ENCODE results near the gene ULK2. TPM values are rescaled to one million over a fixed set of nuclear protein-coding genes. Genes with fewer than 3 reads are reported as not detected.
A peak's percentile ranks its signal among the peaks of the same experiment; 100 is the strongest.
"Not testable (repeated sequence)": the region's sequence is repeated elsewhere in the genome, so short reads cannot be mapped to it uniquely, and the experiment has no call there.

ULK2 gene
- polyA plus RNA-seq, 1 donor from 2014 or later, result 55.1 TPM

- no peaks in the 10 kb centered on the region for H3K9me2 ChIP-seq (ENCODE audit: insufficient read depth, low read length)
- no peaks in the 10 kb centered on the region for H3K27me3 ChIP-seq (ENCODE audit: insufficient read depth, low read depth, low read length)
- H3K4me2 ChIP-seq (ENCODE audit: low read length), result peak overlapping the region; percentile 33
- no peaks in the 10 kb centered on the region for H4K20me1 ChIP-seq (ENCODE audit: insufficient read depth)
- H3K79me2 ChIP-seq (replicated peaks; ENCODE audit: insufficient read depth, low read length), result no peaks in the 10 kb centered on the region
- H3K27ac ChIP-seq (ENCODE audit: low read length), result peak overlapping the region; percentile 57
- H3K4me3 ChIP-seq (ENCODE audit: low read length), result peak overlapping the region; percentile 89
- H3F3A ChIP-seq (ENCODE audit: insufficient read depth, low read length, poor library complexity, severe bottlenecking), result no peaks in the 10 kb centered on the region
- peak overlapping the region; percentile 73 for H2AFZ ChIP-seq (ENCODE audit: low read depth, low read length)
- H3K36me3 ChIP-seq (ENCODE audit: insufficient read depth, low read length), result no peaks in the 10 kb centered on the region
- H3K9ac ChIP-seq (ENCODE audit: low read length), result peak overlapping the region; percentile 85
- no peaks in the 10 kb centered on the region for H3K9me3 ChIP-seq (ENCODE audit: low read length)
- TF ChIP-seq REST (IDR thresholded peaks at IDR 0.05; ENCODE audit: borderline replicate concordance), result no peak
- no peak for TF ChIP-seq EP300 (conservative IDR thresholded peaks at IDR 0.05; ENCODE audit: poor library complexity, severe bottlenecking)
- TF ChIP-seq RAD21 (conservative IDR thresholded peaks at IDR 0.05), result no peak
- no peak for TF ChIP-seq SMC3 (conservative IDR thresholded peaks at IDR 0.05; ENCODE audit: poor library complexity)
- TF ChIP-seq EZH2 (IDR thresholded peaks at IDR 0.05; ENCODE audit: borderline replicate concordance, insufficient read depth, low read length, poor library complexity, severe bottlenecking), result no peak
- peak; percentile 76 for TF ChIP-seq POLR2AphosphoS5 (IDR thresholded peaks at IDR 0.05)
- TF ChIP-seq MXI1 (conservative IDR thresholded peaks at IDR 0.05; ENCODE audit: poor library complexity, severe bottlenecking), result no peak
- peak; percentile 75 for TF ChIP-seq TAF1 (IDR thresholded peaks at IDR 0.05; ENCODE audit: low read depth)
- TF ChIP-seq CTCF (IDR thresholded peaks at IDR 0.05; ENCODE audit: poor library complexity, severe bottlenecking), result peak; percentile 31
Observed at GRCh38 chr17:19867079-19867328, 732 bp downstream of the ULK2 start.

- Histone ChIP-seq H3F3A (ENCODE audit: insufficient read depth, low read length, poor library complexity, severe bottlenecking) (no peaks in the 10 kb centered on the region), H3K9me2 (ENCODE audit: insufficient read depth, low read length) (no peaks in the 10 kb centered on the region), H3K4me2 (ENCODE audit: low read length) (no peak overlapping the region), H3K79me2 (replicated peaks; ENCODE audit: insufficient read depth, low read length) (no peaks in the 10 kb centered on the region), H3K4me3 (ENCODE audit: low read length) (peak overlapping the region; percentile 89), H2AFZ (ENCODE audit: low read depth, low read length) (no peak overlapping the region), H3K27ac (ENCODE audit: low read length) (no peak overlapping the region), H3K9me3 (ENCODE audit: low read length) (no peaks in the 10 kb centered on the region), H3K27me3 (ENCODE audit: insufficient read depth, low read depth, low read length) (no peaks in the 10 kb centered on the region), H3K36me3 (ENCODE audit: insufficient read depth, low read length) (no peaks in the 10 kb centered on the region), H4K20me1 (ENCODE audit: insufficient read depth) (no peaks in the 10 kb centered on the region), H3K9ac (ENCODE audit: low read length) (no peak overlapping the region)
- TF ChIP-seq SMC3 (conservative IDR thresholded peaks at IDR 0.05; ENCODE audit: poor library complexity), result no peak
- TF ChIP-seq CTCF (IDR thresholded peaks at IDR 0.05; ENCODE audit: poor library complexity, severe bottlenecking), result no peak
- TF ChIP-seq POLR2AphosphoS5 (IDR thresholded peaks at IDR 0.05), result no peak
- no peak for TF ChIP-seq EZH2 (IDR thresholded peaks at IDR 0.05; ENCODE audit: borderline replicate concordance, insufficient read depth, low read length, poor library complexity, severe bottlenecking)
- TF ChIP-seq MXI1 (conservative IDR thresholded peaks at IDR 0.05; ENCODE audit: poor library complexity, severe bottlenecking), result no peak
- TF ChIP-seq RAD21 (conservative IDR thresholded peaks at IDR 0.05), result no peak
- TF ChIP-seq EP300 (conservative IDR thresholded peaks at IDR 0.05; ENCODE audit: poor library complexity, severe bottlenecking), result no peak
- no peak for TF ChIP-seq TAF1 (IDR thresholded peaks at IDR 0.05; ENCODE audit: low read depth)
- TF ChIP-seq REST (IDR thresholded peaks at IDR 0.05; ENCODE audit: borderline replicate concordance), result no peak
Observed at GRCh38 chr17:19865021-19865420, 2.7 kb downstream of the ULK2 start.

GRCh38 chr17:19860647-19861177, 7.0 kb downstream of the ULK2 start:
- not testable (repeated sequence) for H3K4me3 ChIP-seq (ENCODE audit: low read length); H2AFZ ChIP-seq (ENCODE audit: low read depth, low read length); H3K27ac ChIP-seq (ENCODE audit: low read length); H4K20me1 ChIP-seq (ENCODE audit: insufficient read depth); H3K9me3 ChIP-seq (ENCODE audit: low read length); H3K36me3 ChIP-seq (ENCODE audit: insufficient read depth, low read length); H3K79me2 ChIP-seq (replicated peaks; ENCODE audit: insufficient read depth, low read length); H3K27me3 ChIP-seq (ENCODE audit: insufficient read depth, low read depth, low read length); H3K9me2 ChIP-seq (ENCODE audit: insufficient read depth, low read length); H3F3A ChIP-seq (ENCODE audit: insufficient read depth, low read length, poor library complexity, severe bottlenecking); H3K4me2 ChIP-seq (ENCODE audit: low read length); H3K9ac ChIP-seq (ENCODE audit: low read length)

Data from neural cell (in vitro differentiated cells).